WTC11 (cell line): ENCODE results near the gene LTBP2. TPM values are rescaled to one million over a fixed set of nuclear protein-coding genes. Genes with fewer than 3 reads are reported as not detected.

ENCODE experiments used
- ATAC-seq: fragments of 200-7000 bp; cut with Tn5 transposase; 2 replicates; pipeline ENCODE4 v1.10.0; 2021; ENCODE audit warnings: mild to moderate bottlenecking, moderate library complexity
- CTCF ChIA-PET: fragments of 300-600 bp; sonication (Branson Sonifier 250); formaldehyde crosslinking; loops from one replicate; lab custom pipeline; 2021; ENCODE audit warnings: antibody characterized with exemption; lab: Charles Lee
- POLR2A ChIA-PET: fragments of 350-600 bp; sonication (Branson Sonifier 250); formaldehyde crosslinking; loops from one replicate; lab custom pipeline; 2021; ENCODE audit warnings: antibody characterized with exemption; lab: Charles Lee
- DNase-seq: peaks from one replicate; pipeline ENCODE4 v3.0.0; 2021; ENCODE audit warnings: low spot score
- H3K27ac Mint-ChIP-seq: 2 replicates; pipeline ENCODE4 v1.8.0; 2021; ENCODE audit warnings: mixed read lengths
- H3K27me3 Mint-ChIP-seq: 2 replicates; pipeline ENCODE4 v1.8.0; 2021; ENCODE audit warnings: low read depth, mild to moderate bottlenecking, moderate library complexity, mixed read lengths
- H3K36me3 Mint-ChIP-seq: 2 replicates; pipeline ENCODE4 v1.8.0; 2021; ENCODE audit warnings: mixed read lengths
- H3K4me1 Mint-ChIP-seq: 2 replicates; pipeline ENCODE4 v1.8.0; 2022; ENCODE audit warnings: mixed read lengths
- H3K4me3 Mint-ChIP-seq: 2 replicates; pipeline ENCODE4 v1.8.0; 2021; ENCODE audit warnings: mild to moderate bottlenecking, moderate library complexity, mixed read lengths
- H3K9me3 Mint-ChIP-seq: 2 replicates; pipeline ENCODE4 v1.8.0; 2021; ENCODE audit warnings: mixed read lengths
- CBFB ChIP-seq: sonication (generic); formaldehyde crosslinking; IDR thresholded peaks from 2 replicates; pipeline ENCODE4 v1.8.1; 2022; ENCODE audit warnings: mild to moderate bottlenecking, low read depth, missing genetic modification reagents
- CDX4 ChIP-seq: fragments of 250-450 bp; sonication (Bioruptor Pico); IDR thresholded peaks from 2 replicates; pipeline ENCODE4 v1.9.0; 2021; ENCODE audit warnings: moderate library complexity, mild to moderate bottlenecking, inconsistent platforms, borderline replicate concordance
- CREM ChIP-seq: sonication (generic); formaldehyde crosslinking; IDR thresholded peaks from 2 replicates; pipeline ENCODE4 v1.8.1; 2022; ENCODE audit warnings: mild to moderate bottlenecking, missing genetic modification reagents, moderate library complexity
- CTCF ChIP-seq: fragments of 200-600 bp; IDR thresholded peaks from 2 replicates; pipeline ENCODE4 v1.8.0; 2022; ENCODE audit warnings: antibody characterized with exemption
- GTF2I ChIP-seq: fragments of 250-450 bp; sonication (Bioruptor Pico); conservative IDR thresholded peaks from 2 replicates; pipeline ENCODE4 v1.4.0; 2021; ENCODE audit warnings: mild to moderate bottlenecking
- IRF2 ChIP-seq: sonication (generic); formaldehyde crosslinking; IDR thresholded peaks from 2 replicates; pipeline ENCODE4 v1.8.0; 2022; ENCODE audit warnings: low read depth, missing genetic modification reagents, borderline replicate concordance
- JUN ChIP-seq: sonication (generic); formaldehyde crosslinking; IDR thresholded peaks from 2 replicates; pipeline ENCODE4 v1.8.0; 2023; ENCODE audit warnings: mild to moderate bottlenecking, missing genetic modification reagents
- NFATC4 ChIP-seq: fragments of 250-450 bp; sonication (Bioruptor Pico); IDR thresholded peaks from 2 replicates; pipeline ENCODE4 v1.9.0; 2021; ENCODE audit warnings: mild to moderate bottlenecking
- NR3C1 ChIP-seq: sonication (generic); formaldehyde crosslinking; conservative IDR thresholded peaks from 2 replicates; pipeline ENCODE4 v1.8.1; 2023; ENCODE audit warnings: low read depth, mild to moderate bottlenecking, missing genetic modification reagents
- PREB ChIP-seq: sonication (generic); formaldehyde crosslinking; IDR thresholded peaks from 2 replicates; pipeline ENCODE4 v1.8.1; 2022; ENCODE audit warnings: mild to moderate bottlenecking, missing genetic modification reagents, moderate library complexity, borderline replicate concordance
- PRRX2 ChIP-seq: fragments of 250-450 bp; sonication (Bioruptor Pico); IDR thresholded peaks from 2 replicates; pipeline ENCODE4 v1.8.0; 2021; ENCODE audit warnings: mild to moderate bottlenecking
- SMAD4 ChIP-seq: sonication (generic); formaldehyde crosslinking; IDR thresholded peaks from 2 replicates; pipeline ENCODE4 v1.8.0; 2022; ENCODE audit warnings: mild to moderate bottlenecking, missing genetic modification reagents
- TCF7 ChIP-seq: sonication (generic); formaldehyde crosslinking; IDR thresholded peaks from 2 replicates; pipeline ENCODE4 v1.8.0; 2022; ENCODE audit warnings: mild to moderate bottlenecking, low read depth, missing genetic modification reagents, moderate library complexity
- TEAD4 ChIP-seq: sonication (generic); formaldehyde crosslinking; IDR thresholded peaks from 2 replicates; pipeline ENCODE4 v1.8.0; 2022; ENCODE audit warnings: mild to moderate bottlenecking, missing genetic modification reagents
- ZNF121 ChIP-seq: sonication (generic); formaldehyde crosslinking; IDR thresholded peaks from 2 replicates; pipeline ENCODE4 v1.8.0; 2023; ENCODE audit warnings: missing genetic modification reagents
- ZNF138 ChIP-seq: sonication (generic); formaldehyde crosslinking; conservative IDR thresholded peaks from 2 replicates; pipeline ENCODE4 v1.8.1; 2022; ENCODE audit warnings: mild to moderate bottlenecking, moderate library complexity, missing genetic modification reagents
- ZNF232 ChIP-seq: sonication (generic); formaldehyde crosslinking; IDR thresholded peaks from 2 replicates; pipeline ENCODE4 v1.8.0; 2022; ENCODE audit warnings: mild to moderate bottlenecking, missing genetic modification reagents
- ZNF263 ChIP-seq: sonication (generic); formaldehyde crosslinking; IDR thresholded peaks from 2 replicates; pipeline ENCODE4 v1.8.1; 2022; ENCODE audit warnings: low read depth, mild to moderate bottlenecking, moderate library complexity, missing genetic modification reagents
- ZNF317 ChIP-seq: sonication (generic); formaldehyde crosslinking; IDR thresholded peaks from 2 replicates; pipeline ENCODE4 v1.8.1; 2023; ENCODE audit warnings: low read depth, mild to moderate bottlenecking, moderate library complexity, missing genetic modification reagents, borderline replicate concordance
- ZNF396 ChIP-seq: fragments of 250-450 bp; sonication (Bioruptor Pico); IDR thresholded peaks from 2 replicates; pipeline ENCODE4 v1.8.0; 2021; ENCODE audit warnings: mild to moderate bottlenecking, moderate library complexity, borderline replicate concordance
- total RNA-seq: library from RNA; stranded (reverse); gene quantifications from 3 replicates; pipeline ENCODE4 v1.2.3, GENCODE V29; 2021

The LTBP2 gene
- total RNA-seq, 1 experiment from 2014 or later = 1.2 TPM

DNA sequence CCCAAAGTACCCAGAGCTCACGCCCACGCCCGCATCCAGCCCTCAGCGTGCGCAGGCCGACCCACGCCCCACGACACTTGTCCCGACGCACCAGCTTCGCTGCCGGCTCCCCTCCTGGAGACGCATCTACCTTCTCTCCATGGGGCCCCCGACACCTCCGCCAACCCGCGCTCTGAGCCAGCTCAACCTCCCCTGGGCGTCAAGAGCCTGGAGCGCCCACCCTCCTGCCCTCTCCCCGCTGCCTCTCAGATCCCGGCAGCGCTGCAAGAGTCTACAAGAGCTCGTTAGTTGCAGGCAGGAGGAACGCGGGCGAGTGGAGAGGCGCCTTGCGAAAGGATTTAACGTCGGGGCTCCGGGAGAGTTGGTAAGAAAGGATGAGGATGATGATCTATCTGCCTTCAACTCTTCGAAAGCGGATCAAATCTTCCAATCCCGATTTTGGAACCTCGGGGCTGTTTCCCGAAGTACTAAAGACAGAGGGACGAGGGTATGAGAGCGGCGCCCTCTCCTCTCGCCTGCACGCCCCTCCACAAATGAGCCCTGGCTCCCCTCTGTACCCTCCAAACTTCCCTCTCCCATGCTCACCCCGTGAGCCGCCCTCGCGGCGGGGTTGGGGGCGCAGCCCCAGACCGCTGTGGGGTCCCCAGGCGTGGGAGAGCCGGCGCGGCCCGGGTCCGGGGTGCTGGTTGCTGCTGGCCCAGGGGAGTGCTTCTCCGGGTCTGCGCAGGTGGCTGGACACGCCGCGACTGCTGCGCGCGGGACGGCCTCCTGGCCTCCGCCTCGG, 979 bp downstream of the LTBP2 start (continued):
- TF ChIP-seq NR3C1 (CRISPR knock-in tag) (no peak), CDX4 (no peak), SMAD4 (CRISPR knock-in tag) (no peak), PREB (CRISPR knock-in tag) (no peak), TEAD4 (CRISPR knock-in tag) (no peak), TCF7 (CRISPR knock-in tag) (no peak), CBFB (CRISPR knock-in tag) (no peak)

DNA sequence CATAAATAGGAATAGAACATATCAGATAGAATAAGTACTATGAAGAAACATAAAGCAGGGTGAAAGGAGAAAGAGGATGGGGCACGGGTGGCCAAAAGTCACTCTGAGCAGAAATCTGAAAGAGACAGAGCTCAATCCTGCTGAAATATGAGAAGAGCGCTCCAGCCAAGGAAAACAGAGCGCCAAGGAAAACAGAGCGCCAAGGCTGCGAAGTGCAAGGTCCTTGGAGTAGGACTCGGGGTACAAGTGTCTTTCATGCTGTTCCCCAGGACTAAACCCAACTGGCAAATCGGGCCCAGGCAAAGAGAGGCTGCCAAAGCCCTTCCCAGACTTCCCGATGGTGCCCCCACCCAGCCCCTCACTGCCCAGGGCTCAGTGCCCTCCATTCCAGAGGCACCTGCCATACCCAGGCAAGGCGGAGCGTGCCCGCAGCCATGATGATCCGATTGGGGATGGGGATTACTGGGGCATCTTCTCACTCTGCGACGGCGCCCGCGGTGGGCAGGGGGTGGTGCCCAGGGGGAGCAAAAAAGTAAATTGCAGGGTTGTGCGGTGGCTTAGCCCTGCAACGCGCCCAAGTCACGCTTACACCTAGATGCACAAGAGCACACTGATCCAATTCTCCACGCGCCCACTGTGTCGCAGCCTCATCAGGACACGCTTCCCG, 1.7 kb downstream of the LTBP2 start:
- Mint-ChIP-seq H3K27ac (no peak overlapping the region), H3K9me3 (no peaks in the 10 kb centered on the region), H3K4me1 (peaks cover 10% of the 10 kb centered on the region; the same call in 1 of the 2 replicates), H3K27me3 (peaks cover 60% of the 10 kb centered on the region), H3K36me3 (no peaks in the 10 kb centered on the region), H3K4me3 (peak overlapping the region; percentile 69)
- TF ChIP-seq ZNF263 (CRISPR knock-in tag) = no peak
- no peak for ATAC-seq
- no peak for DNase-seq
- ChIA-PET CTCF (interaction anchor here (0.6 to 5.9 kb wide), 29 partner anchors 8 to 335 kb away, joined by 3 to 110 read pairs (median 7); partner anchors contain the start of genes ABCD4, ISCA2, NPC2 and YLPM1), POLR2A (no interaction called here)

- TF ChIP-seq GTF2I = no peak
- TF ChIP-seq ZNF138 (CRISPR knock-in tag) = no peak
- TF ChIP-seq CREM (CRISPR knock-in tag) = no peak
- TF ChIP-seq ZNF396 (CRISPR knock-in tag) = no peak
- no peak for TF ChIP-seq PREB (CRISPR knock-in tag)
- no peak for TF ChIP-seq PRRX2 (CRISPR knock-in tag)
- TF ChIP-seq CTCF = no peak
- TF ChIP-seq ZNF121 (CRISPR knock-in tag) = no peak
- no peak for TF ChIP-seq CBFB (CRISPR knock-in tag)
- TF ChIP-seq NFATC4 = no peak
- TF ChIP-seq JUN (CRISPR knock-in tag) = no peak
- no peak for TF ChIP-seq ZNF232 (CRISPR knock-in tag)
- no peak for TF ChIP-seq IRF2 (CRISPR knock-in tag)
- TF ChIP-seq ZNF317 = no peak
- TF ChIP-seq TEAD4 (CRISPR knock-in tag) = no peak
- Mint-ChIP-seq H3K36me3 (no peaks in the 10 kb centered on the region), H3K4me1 (peaks cover 10% of the 10 kb centered on the region; the same call in 1 of the 2 replicates), H3K27me3 (peaks cover 54% of the 10 kb centered on the region), H3K9me3 (no peaks in the 10 kb centered on the region), H3K27ac (no peak overlapping the region), H3K4me3 (peak overlapping the region; percentile 4; the same call in 1 of the 2 replicates)
- ATAC-seq (no peak), DNase-seq (no peak)
- ChIA-PET POLR2A (interaction anchor here (0.7 to 1.4 kb wide), 3 partner anchors 11 to 108 kb away, joined by 3 to 4 read pairs (median 4); no protein-coding TSS in a partner anchor), CTCF (interaction anchor here (0.8 to 5.9 kb wide), 32 partner anchors 9 to 296 kb away, joined by 3 to 110 read pairs (median 8); partner anchors contain the start of genes ISCA2, NPC2 and YLPM1)
Measured at GRCh38 chr14:74609721-74610120, 2.3 kb downstream of the LTBP2 start.
